ENCODE data around the gene DNAL1.
"Not testable (repeated sequence)": the region's sequence is repeated elsewhere in the genome, so short reads cannot be mapped to it uniquely, and the experiment has no call there.

Gene DNAL1

GRCh38 chr14:73685328-73685727 lies 40.5 kb downstream of the DNAL1 start:
- H3K27ac ChIP-seq, result no peak overlapping the region
- TF ChIP-seq ZFX (IDR thresholded peaks at IDR 0.05; ENCODE audit: borderline replicate concordance), result no peak
- TF ChIP-seq, protein P1, sequence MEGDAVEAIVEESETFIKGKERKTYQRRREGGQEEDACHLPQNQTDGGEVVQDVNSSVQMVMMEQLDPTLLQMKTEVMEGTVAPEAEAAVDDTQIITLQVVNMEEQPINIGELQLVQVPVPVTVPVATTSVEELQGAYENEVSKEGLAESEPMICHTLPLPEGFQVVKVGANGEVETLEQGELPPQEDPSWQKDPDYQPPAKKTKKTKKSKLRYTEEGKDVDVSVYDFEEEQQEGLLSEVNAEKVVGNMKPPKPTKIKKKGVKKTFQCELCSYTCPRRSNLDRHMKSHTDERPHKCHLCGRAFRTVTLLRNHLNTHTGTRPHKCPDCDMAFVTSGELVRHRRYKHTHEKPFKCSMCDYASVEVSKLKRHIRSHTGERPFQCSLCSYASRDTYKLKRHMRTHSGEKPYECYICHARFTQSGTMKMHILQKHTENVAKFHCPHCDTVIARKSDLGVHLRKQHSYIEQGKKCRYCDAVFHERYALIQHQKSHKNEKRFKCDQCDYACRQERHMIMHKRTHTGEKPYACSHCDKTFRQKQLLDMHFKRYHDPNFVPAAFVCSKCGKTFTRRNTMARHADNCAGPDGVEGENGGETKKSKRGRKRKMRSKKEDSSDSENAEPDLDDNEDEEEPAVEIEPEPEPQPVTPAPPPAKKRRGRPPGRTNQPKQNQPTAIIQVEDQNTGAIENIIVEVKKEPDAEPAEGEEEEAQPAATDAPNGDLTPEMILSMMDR (IDR thresholded peaks at IDR 0.05), result no peak

DNA sequence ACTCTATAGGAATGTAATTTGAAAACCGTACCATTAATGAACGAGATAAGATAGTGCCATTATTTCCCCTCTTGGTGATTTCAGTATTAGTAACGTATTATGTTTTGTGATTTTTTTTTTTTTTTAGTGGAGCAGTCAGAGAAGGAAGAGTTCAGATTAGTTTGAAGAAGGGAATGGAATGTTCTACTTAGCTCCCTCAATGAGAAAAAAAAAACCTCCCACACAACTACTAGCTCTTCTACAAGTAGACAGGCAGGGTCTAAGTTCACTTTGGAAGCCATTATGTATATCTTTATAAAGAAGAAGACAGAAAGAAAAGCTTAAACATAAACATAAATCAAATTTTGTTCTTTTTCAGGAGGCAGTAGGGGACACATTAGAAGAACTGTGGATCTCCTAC lies 42.1 kb downstream of the DNAL1 start:
- TF ChIP-seq, protein P1 (IDR thresholded peaks at IDR 0.05), result no peak
- TF ChIP-seq ZFX (IDR thresholded peaks at IDR 0.05; ENCODE audit: borderline replicate concordance), result no peak
- H3K27ac ChIP-seq, result no peak overlapping the region

DNA sequence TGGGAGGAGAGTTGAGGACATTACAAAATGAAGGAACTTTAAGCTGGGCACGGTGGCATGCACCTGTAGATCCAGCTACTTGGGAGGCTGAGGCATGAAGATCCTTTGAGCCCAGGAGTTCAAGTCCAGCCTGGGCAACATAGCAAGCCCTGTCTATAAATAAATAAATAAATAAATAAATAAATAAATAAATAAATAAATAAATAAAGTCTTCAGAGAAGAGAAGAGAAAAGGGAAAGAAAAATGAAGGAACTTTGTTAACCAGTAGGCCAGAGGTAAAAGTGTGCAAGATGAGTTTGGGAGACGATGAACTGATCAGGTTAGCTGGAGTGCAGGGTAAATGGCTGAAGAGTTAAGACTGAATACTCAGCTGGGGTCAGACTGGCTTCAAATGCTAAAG lies 49.3 kb downstream of the DNAL1 start:
- no peak overlapping the region for H3K27ac ChIP-seq
- TF ChIP-seq ZFX (IDR thresholded peaks at IDR 0.05; ENCODE audit: borderline replicate concordance), result no peak
- TF ChIP-seq, protein P1 (IDR thresholded peaks at IDR 0.05), result no peak

DNA sequence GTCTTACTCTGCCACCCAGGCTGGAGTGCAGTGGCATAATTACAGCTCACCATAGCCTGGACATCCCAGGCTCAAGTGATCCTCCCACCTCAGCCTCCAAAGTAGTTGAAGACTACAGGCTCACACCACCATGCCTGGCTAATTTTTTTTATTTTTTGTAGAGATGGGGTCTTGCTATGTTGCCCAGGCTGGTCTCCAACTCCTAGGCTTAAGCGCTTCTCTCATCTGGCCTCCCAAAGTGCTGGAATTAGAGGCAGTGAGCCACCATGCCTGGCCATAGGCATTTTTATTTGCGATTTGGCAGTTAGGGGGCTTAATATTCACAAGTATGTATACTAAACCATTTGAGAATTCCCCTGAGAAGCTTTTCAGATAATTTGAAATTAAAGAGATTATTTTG lies 50.3 kb downstream of the DNAL1 start:
- no peak for TF ChIP-seq ZFX (IDR thresholded peaks at IDR 0.05; ENCODE audit: borderline replicate concordance)
- TF ChIP-seq, protein P1 (IDR thresholded peaks at IDR 0.05), result no peak

GRCh38 chr14:73695997-73696396 lies 51.2 kb downstream of the DNAL1 start:
- no peak overlapping the region for H3K27ac ChIP-seq
- TF ChIP-seq, protein P1 (IDR thresholded peaks at IDR 0.05), result no peak
- TF ChIP-seq ZFX (IDR thresholded peaks at IDR 0.05; ENCODE audit: borderline replicate concordance), result no peak

More for the DNA sequence above, 50.3 kb downstream of the DNAL1 start:
- no peak overlapping the region for H3K27ac ChIP-seq

GRCh38 chr14:73696466-73697400 lies 51.9 kb downstream of the DNAL1 start:
- no peak overlapping the region for H3K27ac ChIP-seq
- TF ChIP-seq, protein P1 (IDR thresholded peaks at IDR 0.05), result no peak
- no peak for TF ChIP-seq ZFX (IDR thresholded peaks at IDR 0.05; ENCODE audit: borderline replicate concordance)

- TF ChIP-seq ZFX (IDR thresholded peaks at IDR 0.05; ENCODE audit: borderline replicate concordance), result no peak
- TF ChIP-seq, protein P1 (IDR thresholded peaks at IDR 0.05), result no peak
- H3K27ac ChIP-seq, result no peak overlapping the region
These were observed 55.5 kb downstream of the DNAL1 start for GRCh38 chr14:73700325-73700724.

GRCh38 chr14:73708076-73708475 lies 63.3 kb downstream of the DNAL1 start:
- not testable (repeated sequence) for H3K27ac ChIP-seq
